ENCODE results near the gene FBXL12. TPM values are rescaled to one million over a fixed set of nuclear protein-coding genes. Genes with fewer than 3 reads are reported as not detected.

FBXL12 gene
- total RNA-seq = 16.4 and 16.5 TPM in 2 replicates

GRCh38 chr19:9818734-9819595 is at the start of gene FBXL12:
Gene FBXL12 (minus strand): TSS chr19:9819079. CDS start chr19:9818813, 266 bp downstream.

GRCh38 chr19:9834726-9835506 is 16.0 kb upstream of the FBXL12 start, which contains the start of gene PIN1:
Gene PIN1 (plus strand): TSS chr19:9835318. CDS start chr19:9835345, 27 bp downstream.

GRCh38 chr19:9827289-9828238 is 8.7 kb upstream of the FBXL12 start, which contains the start of gene UBL5:
Gene UBL5 (plus strand): TSS chr19:9827918. CDS start chr19:9828338, 420 bp downstream.

GRCh38 chr19:9768175-9769112 is 50.4 kb downstream of the FBXL12 start, which contains the start of gene ZNF846:
Gene ZNF846 (minus strand): TSS chr19:9768738. CDS start chr19:9764950, 3,788 bp downstream.

Small RNA genes within 50 kb of the gene (small RNA-seq; reads per million reads assigned to genes)
- gene RF00156 = not detected

Other genes starting within 250 kb of the FBXL12 start
- 45.3 and 47.1 TPM in 2 replicates for gene ZNF121, start 234.6 kb downstream of the FBXL12 start, total RNA-seq
- 24.4 and 43.4 TPM in 2 replicates for gene ZNF561, start 197.8 kb downstream of the FBXL12 start, total RNA-seq
- 33.0 and 40.6 TPM in 2 replicates for gene ZNF562, start 144.0 kb downstream of the FBXL12 start, total RNA-seq
- 5.5 and 9.2 TPM in 2 replicates for gene ZNF846, start 50.3 kb downstream of the FBXL12 start, total RNA-seq
- gene UBL5, start 8.8 kb upstream of the FBXL12 start, total RNA-seq = 230 and 236 TPM in 2 replicates
- gene PIN1, start 16.2 kb upstream of the FBXL12 start, total RNA-seq = 57.7 and 70.8 TPM in 2 replicates
- gene OLFM2, start 117.4 kb upstream of the FBXL12 start, total RNA-seq = 0.14 and 0.53 TPM in 2 replicates
- gene COL5A3, start 191.4 kb upstream of the FBXL12 start, total RNA-seq = under 0.01 TPM in 1 of 2 replicates, not detected in the other
- gene RDH8, start 194.4 kb upstream of the FBXL12 start, total RNA-seq = not detected in 2 replicates

Data from thoracic aorta endothelial cell (primary cell).